Measurements from ENCODE around the gene KIAA1217. TPM values are rescaled to one million over a fixed set of nuclear protein-coding genes. Genes with fewer than 3 reads are reported as not detected.

The KIAA1217 gene
- total and polyA plus RNA-seq, 2 of the 8 experiments (the other 6 are each of a cell fraction or from before 2014, with no cell fraction given): 4.5 to 15.6 TPM

GRCh38 chr10:24483701-24484100, 274.8 kb downstream of the KIAA1217 start:
- Histone ChIP-seq H3K23ac (ENCODE audit: insufficient read length) (no peak overlapping the region), H3K4me2 (ENCODE audit: insufficient read depth in 1 of 2, low read depth in 2 of 2, low read length in 2 of 2) (peak overlapping the region in 1 of 2 experiments; percentile 4; a peak in 1 of 4 replicates), H3K79me2 (ENCODE audit: control insufficient read depth in 1 of 2, insufficient read depth in 2 of 2, low read length in 2 of 2) (no peaks in the 10 kb centered on the region), H3K4ac (replicated peaks; ENCODE audit: insufficient read length, low read depth, low read length) (no peak overlapping the region), H4K8ac (ENCODE audit: extremely low read depth, insufficient read depth, low read length) (no peak overlapping the region), H3K18ac (ENCODE audit: extremely low read depth, low read length) (no peak overlapping the region), H2BK120ac (replicated peaks; ENCODE audit: low read depth, low read length) (no peak overlapping the region), H3K23me2 (ENCODE audit: low read depth, low read length) (no peaks in the 10 kb centered on the region), H2AK5ac (ENCODE audit: low read depth, low read length) (no peak overlapping the region), H3K14ac (ENCODE audit: insufficient read length) (no peak overlapping the region), H4K5ac (ENCODE audit: insufficient read length, low read depth, low read length) (no peak overlapping the region), H2AFZ (ENCODE audit: low read length) (no peak overlapping the region), H3K9me3 (ENCODE audit: insufficient read depth in 2 of 2, low read depth in 1 of 2, low read length in 1 of 2) (peaks cover 0 to 5% of the 10 kb centered on the region in 2 experiments; a peak in 1 of 4 replicates), H3K27ac (ENCODE audit: low read depth, low read length) (no peak overlapping the region), H2BK12ac (ENCODE audit: low read depth, low read length) (no peak overlapping the region), H2BK5ac (ENCODE audit: low read depth, low read length) (no peak overlapping the region), H3K79me1 (ENCODE audit: low read depth, low read length) (no peaks in the 10 kb centered on the region), H2BK15ac (ENCODE audit: low read length) (no peak overlapping the region), H3K36me3 (ENCODE audit: control insufficient read depth in 2 of 4, insufficient read depth in 4 of 4, low read length in 3 of 4) (peaks cover 0 to 3% (median 0%) of the 10 kb centered on the region in 4 experiments; a peak in 1 of 8 replicates), H4K91ac (replicated peaks; ENCODE audit: insufficient read length, low read length) (no peak overlapping the region), H2BK20ac (ENCODE audit: low read length) (no peak overlapping the region), H3K56ac (replicated peaks; ENCODE audit: insufficient read length, low read depth, low read length) (no peak overlapping the region), H3K9ac (replicated peaks in 1 of 4; ENCODE audit: extremely low read depth in 1 of 4, low read depth in 3 of 4, low read length in 3 of 4) (no peak overlapping the region), H3K4me1 (replicated peaks in 1 of 4; ENCODE audit: control insufficient read depth in 3 of 4, insufficient read depth in 4 of 4, low read length in 3 of 4) (peaks cover 0 to 6% (median 4%) of the 10 kb centered on the region in 4 experiments; a peak in 3 of 7 replicates), H3K4me3 (ENCODE audit: extremely low read depth in 1 of 4, insufficient read depth in 2 of 4, low read depth in 3 of 4, low read length in 4 of 4) (no peak overlapping the region), H4K20me1 (replicated peaks in 1 of 2; ENCODE audit: control insufficient read depth in 1 of 2, insufficient read depth in 2 of 2, low read length in 2 of 2) (no peaks in the 10 kb centered on the region), H3K27me3 (replicated peaks in 1 of 4; ENCODE audit: control insufficient read depth in 3 of 4, extremely low read depth in 1 of 4, insufficient read depth in 3 of 4, low read length in 3 of 4) (no peaks in the 10 kb centered on the region; a peak in 1 of 7 replicates)
- whole genome bisulfite sequencing, 2 experiments (ENCODE audit: extremely low coverage in 1 of 2, insufficient coverage in 1 of 2, insufficient read length in 1 of 2, insufficient replicate concordance in 2 of 2, low coverage in 1 of 2, low lambda C conversion rate in 2 of 2, missing lambda C conversion rate in 1 of 2): 33% methylated on average over 3 of the region's 3 CpGs; no CpG with 5 or more reads in 1 of the 2 experiments
- POLR2A ChIA-PET (ENCODE audit: partially characterized antibody): interaction anchor here (1.2 to 1.6 kb wide), 2 partner anchors 9 to 12 kb away, joined by 3 to 5 read pairs; no protein-coding TSS in a partner anchor
- TF ChIP-seq SRF (IDR thresholded peaks at IDR 0.05; ENCODE audit: low read depth, low read length) (peak; percentile 41; the same call in 1 of the 2 replicates), NANOG (IDR thresholded peaks at IDR 0.05; ENCODE audit: insufficient read depth, low read depth, low read length, poor library complexity, severe bottlenecking) (no peak), JUND (IDR thresholded peaks at IDR 0.05; ENCODE audit: low read length) (peak; percentile 45; the same call in 1 of the 2 replicates)
- FAIRE-seq (no peak), DNase-seq (ENCODE audit: low read depth in 1 of 2, low spot score in 2 of 2) (peak in 1 of 2 experiments; percentile 54)
- CTCF ChIA-PET (ENCODE audit: partially characterized antibody): interaction anchor here (0.8 to 1.2 kb wide), 3 partner anchors 23 to 123 kb away, joined by 3 to 4 read pairs (median 4); no protein-coding TSS in a partner anchor

Data from H1 (cell line).